Measurements from ENCODE around the gene SLC27A2. TPM values are rescaled to one million over a fixed set of nuclear protein-coding genes. Genes with fewer than 3 reads are reported as not detected.
"Not testable (repeated sequence)": the region's sequence is repeated elsewhere in the genome, so short reads cannot be mapped to it uniquely, and the experiment has no call there.

Gene SLC27A2
- 0.06 TPM in 1 of 2 replicates, not detected in the other for total RNA-seq (2014; rRNA removed; shearing (Covaris generic))

DNA sequence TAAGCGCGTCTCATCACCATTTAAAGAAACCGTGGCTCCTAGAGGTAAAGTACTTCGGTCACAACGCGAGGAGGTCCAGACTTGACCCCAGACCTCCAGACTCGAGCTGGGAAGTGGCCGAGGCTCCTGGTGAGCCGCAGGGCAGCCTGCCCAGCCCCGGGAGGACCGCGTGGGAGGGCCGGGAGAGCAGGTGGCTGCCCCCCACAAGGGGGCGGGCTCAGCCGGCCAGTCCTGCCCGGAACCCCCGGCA, at the start of gene SLC27A2:
SLC27A2 (plus strand) TSS at position 228 of the 250 bp plus-strand sequence. CDS start 232 bp downstream, outside the sequence.
- in situ Hi-C loops (cut with HindIII; ENCODE audit: low sequenced_read_pairs) = no loop called here
- DNase-seq (ENCODE audit: low spot score) = peak; percentile 41

GRCh38 chr15:50132251-50132984, 49.6 kb upstream of the SLC27A2 start:
- in situ Hi-C loops (cut with HindIII; ENCODE audit: low sequenced_read_pairs); DNase-seq (ENCODE audit: low spot score): not testable (repeated sequence)

DNA sequence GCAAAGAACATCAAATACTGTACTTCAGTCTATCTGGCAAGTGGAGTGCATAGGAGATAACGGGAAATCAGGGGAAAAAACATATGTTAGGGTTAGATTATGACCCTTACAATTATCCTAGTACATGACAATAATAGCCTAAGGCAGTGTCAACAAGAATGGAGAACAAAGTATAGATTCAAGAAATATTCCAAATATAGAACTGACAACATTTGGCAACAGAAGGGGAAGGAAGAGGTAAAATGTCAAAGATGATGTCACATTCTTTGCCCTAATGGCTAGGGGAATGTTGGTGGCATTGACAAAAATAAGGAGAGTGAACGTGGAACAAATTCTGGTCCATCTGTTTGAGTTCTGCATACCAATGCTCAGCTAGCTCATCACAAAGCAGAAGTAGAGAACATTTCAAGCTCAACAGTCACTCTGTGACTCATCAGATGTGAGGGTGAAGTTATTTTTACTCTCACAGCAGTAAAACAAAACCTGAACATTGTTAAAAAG, 47.4 kb upstream of the SLC27A2 start:
- in situ Hi-C loops (cut with HindIII; ENCODE audit: low sequenced_read_pairs) = no loop called here

GRCh38 chr15:50135031-50135551, 46.9 kb upstream of the SLC27A2 start:
- DNase-seq (ENCODE audit: low spot score) = no peak
- in situ Hi-C loops (cut with HindIII; ENCODE audit: low sequenced_read_pairs) = no loop called here

More for the DNA sequence above, 47.4 kb upstream of the SLC27A2 start:
- no peak for DNase-seq (ENCODE audit: low spot score)

GRCh38 chr15:50137330-50137761, 44.6 kb upstream of the SLC27A2 start:
- in situ Hi-C loops (cut with HindIII; ENCODE audit: low sequenced_read_pairs) = no loop called here
- no peak for DNase-seq (ENCODE audit: low spot score)

DNA sequence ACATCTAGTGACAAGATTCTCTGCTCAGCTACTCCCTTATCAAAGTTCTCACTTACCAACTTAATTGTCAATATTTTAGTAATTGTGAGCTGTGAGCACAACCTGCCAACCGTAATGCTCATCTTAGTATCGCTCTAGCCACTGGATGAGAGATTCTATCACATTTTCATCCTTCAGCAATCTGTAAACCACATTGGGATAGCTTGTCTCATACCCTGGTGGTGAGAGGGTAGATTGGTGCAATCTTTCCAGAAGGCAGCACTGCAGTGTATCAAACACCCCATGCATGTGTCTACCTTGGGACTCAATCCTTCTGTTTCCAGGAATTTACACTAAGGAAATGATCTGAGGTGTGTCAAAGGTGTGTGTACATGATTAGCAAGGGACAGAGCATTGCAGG, 44.1 kb upstream of the SLC27A2 start:
- no peak for DNase-seq (ENCODE audit: low spot score)
- in situ Hi-C loops (cut with HindIII; ENCODE audit: low sequenced_read_pairs) = no loop called here

DNA sequence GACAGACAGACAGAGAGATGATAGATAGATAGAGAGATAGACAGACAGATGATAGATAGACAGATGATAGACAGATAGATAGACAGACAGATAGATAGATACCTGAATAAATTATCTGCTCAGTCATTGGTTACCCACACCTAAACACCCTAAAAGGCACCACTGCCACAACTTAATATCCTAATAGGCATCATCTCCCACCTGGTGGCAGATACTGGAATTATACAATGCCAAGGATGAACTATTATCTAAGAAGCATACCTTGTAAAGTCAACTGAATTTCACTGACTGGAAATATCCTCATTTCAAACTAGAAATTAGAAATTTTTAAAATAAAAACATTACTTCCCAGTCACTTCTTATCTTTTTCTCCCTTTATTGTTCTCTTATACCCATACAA, 43.6 kb upstream of the SLC27A2 start:
- no peak for DNase-seq (ENCODE audit: low spot score)
- in situ Hi-C loops (cut with HindIII; ENCODE audit: low sequenced_read_pairs) = no loop called here

GRCh38 chr15:50140098-50140497, 41.9 kb upstream of the SLC27A2 start:
- no peak for DNase-seq (ENCODE audit: low spot score)
- in situ Hi-C loops (cut with HindIII; ENCODE audit: low sequenced_read_pairs) = no loop called here

- in situ Hi-C loops (cut with HindIII; ENCODE audit: low sequenced_read_pairs) = no loop called here
Observed at GRCh38 chr15:50140983-50141382, 41.0 kb upstream of the SLC27A2 start.

GRCh38 chr15:50141856-50142255, 40.1 kb upstream of the SLC27A2 start:
- DNase-seq (ENCODE audit: low spot score) = no peak
- in situ Hi-C loops (cut with HindIII; ENCODE audit: low sequenced_read_pairs) = no loop called here

More at GRCh38 chr15:50140983-50141382, 41.0 kb upstream of the SLC27A2 start:
- DNase-seq (ENCODE audit: low spot score) = no peak

GRCh38 chr15:50143255-50143860, 38.6 kb upstream of the SLC27A2 start:
- in situ Hi-C loops (cut with HindIII; ENCODE audit: low sequenced_read_pairs) = no loop called here
- no peak for DNase-seq (ENCODE audit: low spot score)

DNA sequence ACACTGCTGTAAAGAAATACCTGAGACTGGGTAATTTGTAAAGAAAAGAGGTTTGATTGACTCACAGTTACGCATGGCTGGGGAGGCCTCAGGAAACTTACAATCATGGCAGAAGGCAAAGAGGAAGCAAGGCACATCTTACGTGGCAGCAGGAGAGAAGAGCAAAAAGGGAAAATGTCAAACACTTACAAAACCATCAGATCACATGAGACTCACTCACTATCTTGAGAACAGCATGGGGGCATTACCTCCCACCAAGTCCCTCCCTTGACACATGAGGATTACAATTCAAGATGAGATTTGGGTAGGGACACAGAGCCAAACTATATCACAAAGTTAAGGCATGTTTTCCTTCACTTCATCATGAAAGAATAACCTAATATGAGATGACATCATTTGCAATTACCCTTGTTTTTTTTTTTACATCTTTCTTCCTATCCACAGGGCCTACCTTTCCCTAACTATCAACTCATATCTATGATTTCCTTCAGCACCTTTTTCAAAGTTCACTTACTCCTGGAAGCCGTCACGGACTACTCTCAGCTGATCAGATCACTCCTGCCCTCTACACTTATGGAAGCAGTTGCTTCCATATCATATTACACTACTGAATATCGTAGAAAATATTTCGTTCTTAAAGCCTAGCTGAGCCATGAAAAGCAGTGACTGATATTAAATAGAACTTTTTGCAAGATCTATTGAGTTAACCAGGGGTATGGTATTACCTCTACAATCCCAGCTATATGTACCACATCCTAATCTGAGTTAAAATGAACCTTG, 37.5 kb upstream of the SLC27A2 start:
- DNase-seq (ENCODE audit: low spot score) = no peak
- in situ Hi-C loops (cut with HindIII; ENCODE audit: low sequenced_read_pairs) = no loop called here

- in situ Hi-C loops (cut with HindIII; ENCODE audit: low sequenced_read_pairs) = no loop called here
- DNase-seq (ENCODE audit: low spot score) = peak; percentile 64
Observed at GRCh38 chr15:50145451-50145872, 36.5 kb upstream of the SLC27A2 start.

- no peak for DNase-seq (ENCODE audit: low spot score)
- in situ Hi-C loops (cut with HindIII; ENCODE audit: low sequenced_read_pairs) = no loop called here
Observed at GRCh38 chr15:50146632-50147031, 35.4 kb upstream of the SLC27A2 start.

- peak; percentile 41 for DNase-seq (ENCODE audit: low spot score)
- in situ Hi-C loops (cut with HindIII; ENCODE audit: low sequenced_read_pairs) = no loop called here
Observed at GRCh38 chr15:50148362-50148963, 33.5 kb upstream of the SLC27A2 start.

- in situ Hi-C loops (cut with HindIII; ENCODE audit: low sequenced_read_pairs) = no loop called here
- no peak for DNase-seq (ENCODE audit: low spot score)
Observed at GRCh38 chr15:50149090-50149489, 32.9 kb upstream of the SLC27A2 start.

DNA sequence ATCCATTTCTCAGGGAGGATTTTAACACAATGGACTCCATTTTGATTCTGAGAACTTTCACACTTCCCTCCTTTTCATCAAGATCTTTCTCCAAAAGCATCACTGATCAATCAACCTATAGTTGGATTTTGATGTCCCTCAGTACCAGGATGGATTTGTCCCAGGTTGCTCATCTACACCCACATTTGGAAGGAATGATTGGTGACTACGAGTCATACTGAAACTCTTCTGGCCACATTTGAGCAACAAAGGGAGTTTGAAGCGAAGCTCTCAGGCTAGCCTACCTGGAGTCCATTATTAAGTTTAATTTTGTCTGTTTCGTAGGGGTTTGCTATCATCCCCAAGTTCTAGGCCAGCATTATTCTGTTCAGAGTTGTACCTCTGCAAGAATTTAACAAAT, 31.6 kb upstream of the SLC27A2 start:
- in situ Hi-C loops (cut with HindIII; ENCODE audit: low sequenced_read_pairs) = no loop called here
- no peak for DNase-seq (ENCODE audit: low spot score)

DNA sequence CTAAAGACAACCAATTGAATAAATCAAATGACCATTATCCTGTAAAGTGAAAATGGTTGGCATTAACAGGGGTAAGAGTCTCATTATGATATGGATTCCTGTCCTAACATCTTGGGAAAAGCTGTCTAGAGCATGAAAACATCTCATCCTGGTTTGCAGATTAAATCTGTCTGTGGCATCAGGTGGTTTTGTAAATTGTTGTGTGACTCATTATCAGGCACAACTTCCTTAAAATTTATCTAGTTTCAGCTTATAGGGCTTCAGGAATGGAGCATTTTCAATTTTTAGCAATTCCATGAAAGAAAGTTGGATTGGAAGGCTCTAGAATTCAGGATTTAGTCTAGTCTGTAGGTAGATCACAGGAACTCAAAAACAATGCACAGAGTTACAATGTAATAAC, 31.1 kb upstream of the SLC27A2 start:
- in situ Hi-C loops (cut with HindIII; ENCODE audit: low sequenced_read_pairs) = no loop called here
- no peak for DNase-seq (ENCODE audit: low spot score)

DNA sequence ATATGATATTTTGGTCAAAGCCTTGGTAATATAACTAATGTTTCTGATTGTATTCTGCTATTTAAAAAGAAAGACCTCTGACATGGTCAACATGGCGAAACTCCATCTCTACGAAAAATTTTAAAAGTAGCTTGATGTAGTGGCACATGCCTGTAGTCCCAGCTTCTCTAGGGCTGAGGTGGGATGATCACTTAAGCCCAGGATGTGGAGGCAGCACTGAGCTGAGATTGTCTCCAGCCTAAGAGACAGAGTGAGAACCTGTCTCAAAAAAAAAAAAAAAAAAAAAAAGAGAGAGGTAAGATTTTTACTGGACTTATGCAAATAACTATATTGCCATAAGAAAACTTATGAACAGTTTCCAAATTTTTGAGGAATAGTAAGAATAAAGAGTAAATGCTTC, 30.5 kb upstream of the SLC27A2 start:
- in situ Hi-C loops (cut with HindIII; ENCODE audit: low sequenced_read_pairs) = no loop called here
- no peak for DNase-seq (ENCODE audit: low spot score)

All from G401 (cell line).